Natural killer cell (primary cell): ENCODE measurements around the gene HMCN1. TPM values are rescaled to one million over a fixed set of nuclear protein-coding genes. Genes with fewer than 3 reads are reported as not detected.

Source experiments
- ATAC-seq, 3 donors: fragments of 150-1000 bp in 2 of 3; fragments of 200-7000 bp in 1 of 3; cut with Tn5 transposase; 1 replicate in 1 of 3; 2 replicates in 2 of 3; pipeline ENCODE4 v1.10.0; 2021; ENCODE audit warnings: mild to moderate bottlenecking in 2 of 3, moderate library complexity in 2 of 3
- DNase-seq, 2 donors: peaks; one replicate each; pipeline versions ENCODE4 v3.0.0 to v3.0.0-alpha.2; 2013 to 2021; ENCODE audit warnings: mixed read lengths in 1 of 2
- H3K27ac ChIP-seq: one replicate; pipeline ENCODE4 v1.5.1; 2013; ENCODE audit warnings: mild to moderate bottlenecking, low read length
- H3K27me3 ChIP-seq: one replicate; pipeline ENCODE4 v1.6.1; 2013; ENCODE audit warnings: low read length; ENCODE audit not compliant: control insufficient read depth, insufficient read depth
- H3K36me3 ChIP-seq: one replicate; pipeline ENCODE4 v1.6.1; 2013; ENCODE audit warnings: low read length; ENCODE audit not compliant: control insufficient read depth, insufficient read depth
- H3K4me1 ChIP-seq: one replicate; pipeline ENCODE4 v1.6.1; 2013; ENCODE audit warnings: low read length; ENCODE audit not compliant: control insufficient read depth, insufficient read depth
- H3K4me3 ChIP-seq: one replicate; pipeline ENCODE4 v1.5.1; 2013; ENCODE audit warnings: low read length
- H3K9me3 ChIP-seq: one replicate; pipeline ENCODE4 v1.6.1; 2013; ENCODE audit warnings: low read length; ENCODE audit not compliant: control insufficient read depth, insufficient read depth
- H3K27ac Mint-ChIP-seq, 2 donors: one replicate each; pipeline ENCODE4 v1.8.0; 2022; ENCODE audit warnings: mild to moderate bottlenecking in 2 of 2, mixed read lengths in 2 of 2, moderate library complexity in 1 of 2
- H3K27me3 Mint-ChIP-seq, 2 donors: one replicate each; pipeline ENCODE4 v1.8.0; 2022; ENCODE audit warnings: low read depth in 2 of 2, mixed read lengths in 2 of 2
- H3K36me3 Mint-ChIP-seq: one replicate; pipeline ENCODE4 v1.8.0; 2022; ENCODE audit warnings: mixed read lengths
- H3K4me1 Mint-ChIP-seq, 2 donors: one replicate each; pipeline ENCODE4 v1.8.0; 2022; ENCODE audit warnings: mixed read lengths in 2 of 2
- H3K4me3 Mint-ChIP-seq: one replicate; pipeline ENCODE4 v1.8.0; 2022; ENCODE audit warnings: mild to moderate bottlenecking, moderate library complexity, mixed read lengths
- H3K9me3 Mint-ChIP-seq, 2 donors: one replicate each; pipeline ENCODE4 v1.8.0; 2022; ENCODE audit warnings: mixed read lengths in 2 of 2
- WGBS: methylation state at CpG from one replicate; pipeline ENCODE4 v1.1.7; 2013; ENCODE audit warnings: missing lambda C conversion rate; ENCODE audit not compliant: insufficient coverage; 5-methylcytosine and 5-hydroxymethylcytosine counted together
- intact Hi-C: fragments of 100-400 bp; cut with micrococcal nuclease; formaldehyde crosslinking; loops from one replicate; pipeline ENCODE4 v1.14.2; 2022
- total RNA-seq, 4 donors: library from RNA; stranded (reverse); fragments of 120-200 nt in 1 of 4; gene quantifications; one replicate each; pipeline versions ENCODE4 v1.2.3 to v1.2.4, GENCODE V29; 2013 to 2022
- TF ChIP-seq, protein P1 (sequence below): fragments of 200-600 bp; IDR thresholded peaks from one replicate; pipeline ENCODE4 v1.8.0; 2022; ENCODE audit warnings: antibody characterized with exemption

HMCN1 gene
- total RNA-seq, 3 donors from 2014 or later (not counting 1 experiment from before 2014, with no cell fraction given), result 0.02 to 0.45 (median 0.39) TPM

DNA sequence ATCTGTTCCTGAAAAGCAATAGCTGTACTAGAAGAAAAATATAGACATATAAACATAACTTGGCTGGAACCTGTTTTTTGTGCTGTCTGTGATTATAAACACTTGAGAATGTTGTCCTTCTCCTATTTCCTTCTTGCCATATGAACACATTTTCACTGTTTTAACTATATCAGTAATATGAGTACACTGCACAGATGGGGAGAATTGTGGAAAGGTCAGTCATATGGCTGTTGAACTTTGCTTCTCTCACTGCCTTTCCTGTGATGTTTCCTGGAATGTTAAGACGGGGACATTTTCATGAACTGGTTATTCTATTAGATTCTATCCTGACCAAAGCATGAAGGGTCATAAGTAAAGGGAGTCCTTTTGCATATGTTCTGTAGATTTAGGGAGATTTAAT is 24.9 kb downstream of the HMCN1 start:
- Mint-ChIP-seq H3K36me3 (no peaks in the 10 kb centered on the region), H3K27ac (no peak overlapping the region), H3K27me3 (peaks cover 31 to 48% of the 10 kb centered on the region in 2 donors), H3K9me3 (peaks cover 0 to 2% of the 10 kb centered on the region in 2 donors), H3K4me1 (no peaks in the 10 kb centered on the region), H3K4me3 (no peak overlapping the region)
- ATAC-seq (no peak), DNase-seq (no peak)
- intact Hi-C loops, result no loop called here
- TF ChIP-seq, protein P1, sequence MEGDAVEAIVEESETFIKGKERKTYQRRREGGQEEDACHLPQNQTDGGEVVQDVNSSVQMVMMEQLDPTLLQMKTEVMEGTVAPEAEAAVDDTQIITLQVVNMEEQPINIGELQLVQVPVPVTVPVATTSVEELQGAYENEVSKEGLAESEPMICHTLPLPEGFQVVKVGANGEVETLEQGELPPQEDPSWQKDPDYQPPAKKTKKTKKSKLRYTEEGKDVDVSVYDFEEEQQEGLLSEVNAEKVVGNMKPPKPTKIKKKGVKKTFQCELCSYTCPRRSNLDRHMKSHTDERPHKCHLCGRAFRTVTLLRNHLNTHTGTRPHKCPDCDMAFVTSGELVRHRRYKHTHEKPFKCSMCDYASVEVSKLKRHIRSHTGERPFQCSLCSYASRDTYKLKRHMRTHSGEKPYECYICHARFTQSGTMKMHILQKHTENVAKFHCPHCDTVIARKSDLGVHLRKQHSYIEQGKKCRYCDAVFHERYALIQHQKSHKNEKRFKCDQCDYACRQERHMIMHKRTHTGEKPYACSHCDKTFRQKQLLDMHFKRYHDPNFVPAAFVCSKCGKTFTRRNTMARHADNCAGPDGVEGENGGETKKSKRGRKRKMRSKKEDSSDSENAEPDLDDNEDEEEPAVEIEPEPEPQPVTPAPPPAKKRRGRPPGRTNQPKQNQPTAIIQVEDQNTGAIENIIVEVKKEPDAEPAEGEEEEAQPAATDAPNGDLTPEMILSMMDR, result no peak
- Histone ChIP-seq H3K27me3 (peaks cover 10% of the 10 kb centered on the region), H3K4me1 (no peaks in the 10 kb centered on the region), H3K27ac (no peak overlapping the region), H3K36me3 (no peaks in the 10 kb centered on the region), H3K4me3 (no peak overlapping the region), H3K9me3 (no peaks in the 10 kb centered on the region)
- WGBS, result 100% methylated on average over 1 of the region's 1 CpG

DNA sequence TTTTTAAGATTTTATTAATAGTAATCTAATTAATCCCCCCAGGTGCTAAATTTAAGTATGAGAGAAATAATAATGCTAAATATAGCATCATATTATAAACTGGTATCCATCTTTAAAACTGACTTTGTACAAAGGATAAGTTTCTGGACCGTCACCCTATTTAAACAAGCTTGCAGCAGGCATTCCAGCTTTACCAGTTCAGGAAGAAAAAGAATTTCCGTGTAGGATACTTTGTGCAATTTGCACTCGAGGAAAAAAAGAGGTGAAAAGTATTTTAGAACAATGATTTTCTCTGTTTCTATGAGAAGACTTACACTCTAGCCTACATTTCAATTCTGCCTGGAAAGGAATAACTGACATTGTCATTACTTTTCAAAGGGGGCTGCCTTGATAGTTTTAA is 27.6 kb downstream of the HMCN1 start:
- Histone ChIP-seq H3K9me3 (no peaks in the 10 kb centered on the region), H3K36me3 (no peaks in the 10 kb centered on the region), H3K27me3 (peaks cover 10% of the 10 kb centered on the region), H3K4me1 (no peaks in the 10 kb centered on the region), H3K27ac (no peak overlapping the region), H3K4me3 (no peak overlapping the region)
- 83% methylated on average over 2 of the region's 3 CpGs for WGBS
- TF ChIP-seq, protein P1, result no peak
- no peak overlapping the region for H3K27ac Mint-ChIP-seq
- H3K9me3 Mint-ChIP-seq, result peaks cover 0 to 2% of the 10 kb centered on the region in 2 donors
- ATAC-seq, result no peak
- intact Hi-C loops, result no loop called here
- no peak overlapping the region for H3K4me3 Mint-ChIP-seq
- no peaks in the 10 kb centered on the region for H3K36me3 Mint-ChIP-seq
- no peaks in the 10 kb centered on the region for H3K4me1 Mint-ChIP-seq
- no peak for DNase-seq
- peaks cover 33 to 55% of the 10 kb centered on the region in 2 donors for H3K27me3 Mint-ChIP-seq

DNA sequence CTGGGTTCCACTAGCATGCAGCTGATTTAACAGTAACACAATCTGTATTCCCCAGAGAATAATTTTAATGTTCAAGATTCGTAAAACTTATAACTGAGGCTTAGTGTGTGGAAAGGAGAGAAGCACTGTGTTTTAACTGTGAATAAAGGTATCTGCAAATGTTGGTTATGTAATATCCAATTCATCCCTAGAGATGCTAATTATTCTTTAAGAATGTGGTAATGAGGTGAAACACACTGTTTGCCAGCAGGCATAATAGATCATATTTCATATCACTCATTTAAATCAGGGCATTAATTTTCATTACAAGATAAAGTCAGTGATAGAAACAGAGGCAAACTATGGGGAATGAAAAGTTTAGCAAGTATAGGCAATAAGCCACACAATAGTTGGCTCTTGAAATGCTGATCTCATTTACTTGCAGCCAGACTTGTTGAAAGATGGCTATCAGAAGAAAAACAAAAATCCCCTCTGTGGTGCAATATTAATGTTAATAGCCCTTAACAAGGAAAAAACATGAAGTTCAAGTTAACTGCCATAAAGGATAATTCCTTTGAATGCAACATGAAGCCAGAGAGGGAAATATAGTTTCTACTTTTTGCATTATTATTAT is 33.4 kb downstream of the HMCN1 start:
- no CpG with 5 or more reads among the region's 1 CpG for WGBS
- ATAC-seq, result no peak
- Histone ChIP-seq H3K4me3 (no peak overlapping the region), H3K4me1 (no peaks in the 10 kb centered on the region), H3K9me3 (no peaks in the 10 kb centered on the region), H3K36me3 (no peaks in the 10 kb centered on the region), H3K27me3 (peaks cover 2% of the 10 kb centered on the region), H3K27ac (no peak overlapping the region)
- H3K4me1 Mint-ChIP-seq, result no peaks in the 10 kb centered on the region
- no peaks in the 10 kb centered on the region for H3K9me3 Mint-ChIP-seq
- no peak overlapping the region for H3K27ac Mint-ChIP-seq
- no peak for DNase-seq
- peaks cover 14 to 17% of the 10 kb centered on the region in 2 donors for H3K27me3 Mint-ChIP-seq
- TF ChIP-seq, protein P1, result no peak
- intact Hi-C loops, result no loop called here
- H3K4me3 Mint-ChIP-seq, result no peak overlapping the region
- no peaks in the 10 kb centered on the region for H3K36me3 Mint-ChIP-seq

DNA sequence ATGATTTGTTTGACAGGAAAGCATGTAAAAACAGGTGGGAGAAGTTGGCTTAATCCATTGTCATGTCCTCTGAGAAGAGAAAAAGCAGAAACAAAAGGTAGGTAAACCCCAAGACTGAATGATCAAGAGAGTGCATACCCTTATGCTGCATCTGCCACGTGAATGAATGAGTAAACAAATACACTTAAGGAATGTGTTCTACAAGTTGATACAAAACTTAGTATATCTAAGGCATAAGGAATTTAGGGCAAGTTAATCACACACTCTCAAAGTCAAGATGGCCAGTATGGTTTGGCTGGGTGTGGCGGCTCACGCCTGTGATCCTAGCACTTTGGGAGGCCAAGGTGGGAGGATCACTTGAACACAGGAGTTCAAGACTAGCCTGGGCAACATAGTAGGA is 34.2 kb downstream of the HMCN1 start:
- 93% methylated on average over 3 of the region's 3 CpGs for WGBS
- intact Hi-C loops, result no loop called here

More for the DNA sequence above, 34.2 kb downstream of the HMCN1 start:
- no peak overlapping the region for H3K27ac ChIP-seq
- Mint-ChIP-seq H3K27ac (no peak overlapping the region), H3K9me3 (no peaks in the 10 kb centered on the region), H3K4me3 (no peak overlapping the region), H3K36me3 (no peaks in the 10 kb centered on the region), H3K4me1 (no peaks in the 10 kb centered on the region), H3K27me3 (peaks cover 11 to 13% of the 10 kb centered on the region in 2 donors)
- ATAC-seq, result no peak
- H3K9me3 ChIP-seq, result no peaks in the 10 kb centered on the region
- H3K4me3 ChIP-seq, result no peak overlapping the region
- no peak for DNase-seq
- no peaks in the 10 kb centered on the region for H3K4me1 ChIP-seq
- no peaks in the 10 kb centered on the region for H3K36me3 ChIP-seq
- no peaks in the 10 kb centered on the region for H3K27me3 ChIP-seq
- TF ChIP-seq, protein P1, result no peak
